Suprapubic skin (tissue), 3 donors: ENCODE data around the gene FGD5.

Experiments used
- POLR2A ChIP-seq, 2 donors: fragments of 450-650 bp; IDR thresholded peaks; one replicate each; pipeline ENCODE4 v1.6.1; 2017; ENCODE audit warnings: antibody characterized with exemption in 2 of 2, mild to moderate bottlenecking in 2 of 2, moderate library complexity in 2 of 2
- TF ChIP-seq, protein P1 (sequence below), 2 donors: fragments of 200-600 bp in 1 of 2; fragments of 450-650 bp in 1 of 2; sonication (generic) in 1 of 2; IDR thresholded peaks; one replicate each; pipeline ENCODE4 v1.5.1; 2016 to 2019; ENCODE audit warnings: antibody characterized with exemption in 2 of 2, mild to moderate bottlenecking in 1 of 2, moderate library complexity in 1 of 2

DNA sequence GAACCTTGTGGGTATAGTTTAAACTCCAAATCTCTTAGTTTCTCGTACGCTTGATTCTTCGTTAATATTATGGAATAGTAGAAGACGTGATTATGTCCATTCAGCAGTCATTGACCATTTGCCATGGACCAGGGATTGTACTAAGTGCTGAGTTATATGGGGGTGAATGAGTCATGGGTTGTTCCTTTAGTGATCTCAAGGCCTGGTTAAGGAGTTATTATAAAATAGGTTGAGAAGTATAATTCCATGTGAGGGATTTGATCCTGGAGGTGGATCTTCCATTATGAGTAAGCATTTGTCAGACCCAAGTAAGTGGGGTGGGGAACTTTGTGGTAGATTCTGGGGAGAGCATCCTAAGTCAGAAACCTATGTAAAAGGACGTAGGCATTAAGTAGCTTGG, 144.0 kb downstream of the FGD5 start:
- TF ChIP-seq, protein P1, sequence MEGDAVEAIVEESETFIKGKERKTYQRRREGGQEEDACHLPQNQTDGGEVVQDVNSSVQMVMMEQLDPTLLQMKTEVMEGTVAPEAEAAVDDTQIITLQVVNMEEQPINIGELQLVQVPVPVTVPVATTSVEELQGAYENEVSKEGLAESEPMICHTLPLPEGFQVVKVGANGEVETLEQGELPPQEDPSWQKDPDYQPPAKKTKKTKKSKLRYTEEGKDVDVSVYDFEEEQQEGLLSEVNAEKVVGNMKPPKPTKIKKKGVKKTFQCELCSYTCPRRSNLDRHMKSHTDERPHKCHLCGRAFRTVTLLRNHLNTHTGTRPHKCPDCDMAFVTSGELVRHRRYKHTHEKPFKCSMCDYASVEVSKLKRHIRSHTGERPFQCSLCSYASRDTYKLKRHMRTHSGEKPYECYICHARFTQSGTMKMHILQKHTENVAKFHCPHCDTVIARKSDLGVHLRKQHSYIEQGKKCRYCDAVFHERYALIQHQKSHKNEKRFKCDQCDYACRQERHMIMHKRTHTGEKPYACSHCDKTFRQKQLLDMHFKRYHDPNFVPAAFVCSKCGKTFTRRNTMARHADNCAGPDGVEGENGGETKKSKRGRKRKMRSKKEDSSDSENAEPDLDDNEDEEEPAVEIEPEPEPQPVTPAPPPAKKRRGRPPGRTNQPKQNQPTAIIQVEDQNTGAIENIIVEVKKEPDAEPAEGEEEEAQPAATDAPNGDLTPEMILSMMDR (IDR thresholded peaks at IDR 0.05), result no peak
- no peak for TF ChIP-seq POLR2A (IDR thresholded peaks at IDR 0.05)
